ENCODE data around the gene ZFPM1.

Gene ZFPM1

DNA sequence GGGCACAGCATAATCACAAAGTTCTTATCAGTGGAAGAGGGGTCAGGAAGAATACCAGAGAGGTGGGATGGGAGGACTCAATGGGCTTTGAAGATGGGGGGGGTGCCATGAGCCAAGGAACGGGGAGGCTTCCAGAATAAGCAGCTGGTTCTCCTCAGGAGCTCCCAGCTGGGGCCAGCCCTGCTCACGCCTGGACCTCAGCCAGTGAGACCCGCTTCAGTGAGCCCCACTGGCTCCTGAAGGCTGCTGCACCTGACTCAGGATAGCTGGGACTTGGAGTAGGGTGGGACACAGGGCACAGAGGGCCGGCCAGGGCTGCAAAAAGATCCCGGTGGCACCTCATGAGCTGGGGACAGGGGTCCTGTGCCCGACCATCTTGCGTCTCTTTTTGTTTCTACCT is 92.7 kb downstream of the ZFPM1 start:
- H3K27ac ChIP-seq: no peak overlapping the region
- TF ChIP-seq, protein P1, sequence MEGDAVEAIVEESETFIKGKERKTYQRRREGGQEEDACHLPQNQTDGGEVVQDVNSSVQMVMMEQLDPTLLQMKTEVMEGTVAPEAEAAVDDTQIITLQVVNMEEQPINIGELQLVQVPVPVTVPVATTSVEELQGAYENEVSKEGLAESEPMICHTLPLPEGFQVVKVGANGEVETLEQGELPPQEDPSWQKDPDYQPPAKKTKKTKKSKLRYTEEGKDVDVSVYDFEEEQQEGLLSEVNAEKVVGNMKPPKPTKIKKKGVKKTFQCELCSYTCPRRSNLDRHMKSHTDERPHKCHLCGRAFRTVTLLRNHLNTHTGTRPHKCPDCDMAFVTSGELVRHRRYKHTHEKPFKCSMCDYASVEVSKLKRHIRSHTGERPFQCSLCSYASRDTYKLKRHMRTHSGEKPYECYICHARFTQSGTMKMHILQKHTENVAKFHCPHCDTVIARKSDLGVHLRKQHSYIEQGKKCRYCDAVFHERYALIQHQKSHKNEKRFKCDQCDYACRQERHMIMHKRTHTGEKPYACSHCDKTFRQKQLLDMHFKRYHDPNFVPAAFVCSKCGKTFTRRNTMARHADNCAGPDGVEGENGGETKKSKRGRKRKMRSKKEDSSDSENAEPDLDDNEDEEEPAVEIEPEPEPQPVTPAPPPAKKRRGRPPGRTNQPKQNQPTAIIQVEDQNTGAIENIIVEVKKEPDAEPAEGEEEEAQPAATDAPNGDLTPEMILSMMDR (IDR thresholded peaks at IDR 0.05): no peak
- TF ChIP-seq ZFX (IDR thresholded peaks at IDR 0.05; ENCODE audit: borderline replicate concordance): no peak

GRCh38 chr16:88548131-88548874 is 95.2 kb downstream of the ZFPM1 start:
- no peak for TF ChIP-seq ZFX (IDR thresholded peaks at IDR 0.05; ENCODE audit: borderline replicate concordance)
- TF ChIP-seq, protein P1 (IDR thresholded peaks at IDR 0.05): no peak
- H3K27ac ChIP-seq: no peak overlapping the region

DNA sequence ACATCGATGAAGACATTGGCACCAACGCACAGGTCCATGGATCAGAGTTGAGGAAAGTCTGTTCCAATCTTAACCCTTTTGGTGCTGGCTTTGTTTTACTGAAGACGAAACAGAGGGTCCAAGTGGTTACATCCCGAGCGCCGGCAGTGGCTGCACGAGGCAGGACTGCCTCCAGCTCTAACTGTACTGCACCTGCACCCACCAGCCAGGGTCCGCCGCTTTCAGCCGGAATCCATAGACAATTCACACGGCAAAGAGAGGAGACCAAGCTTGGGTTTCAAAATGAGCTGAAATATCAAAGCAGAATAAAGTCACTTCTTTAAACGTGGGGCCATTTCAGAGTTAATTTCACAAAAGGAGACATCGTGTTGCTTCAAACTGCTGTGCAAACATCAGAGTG is 95.9 kb downstream of the ZFPM1 start:
- H3K27ac ChIP-seq: no peak overlapping the region
- TF ChIP-seq, protein P1 (IDR thresholded peaks at IDR 0.05): no peak
- TF ChIP-seq ZFX (IDR thresholded peaks at IDR 0.05; ENCODE audit: borderline replicate concordance): no peak

DNA sequence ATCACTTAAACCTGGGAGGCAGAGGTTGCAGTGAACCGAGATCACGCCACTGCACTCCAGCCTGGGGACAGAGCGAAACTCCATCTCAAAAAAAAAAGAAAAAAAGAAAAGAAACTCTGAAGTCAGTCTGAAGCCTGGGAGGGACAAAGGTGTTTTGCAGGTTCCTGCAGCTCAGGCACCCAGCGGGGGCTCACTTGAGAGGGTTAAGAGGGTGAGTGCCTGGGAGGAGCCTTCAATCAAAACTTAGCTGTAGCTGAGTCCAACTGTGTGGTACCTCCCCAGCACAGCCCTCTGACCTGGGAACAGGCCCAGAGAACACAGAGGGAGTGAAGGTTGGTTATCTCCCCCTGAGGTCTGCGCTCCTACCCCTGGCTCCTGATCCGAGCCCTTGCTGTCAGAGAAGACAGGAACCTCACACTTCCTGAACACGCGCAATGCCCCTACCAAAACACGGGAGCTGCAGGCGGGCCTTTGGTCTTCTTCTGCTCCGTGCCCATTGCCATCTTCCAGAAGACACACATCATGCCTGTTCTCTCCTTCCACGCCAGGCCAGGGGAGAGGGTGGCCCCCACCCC is 96.7 kb downstream of the ZFPM1 start:
- no peak overlapping the region for H3K27ac ChIP-seq
- TF ChIP-seq ZFX (IDR thresholded peaks at IDR 0.05; ENCODE audit: borderline replicate concordance): no peak
- TF ChIP-seq, protein P1 (IDR thresholded peaks at IDR 0.05): no peak

DNA sequence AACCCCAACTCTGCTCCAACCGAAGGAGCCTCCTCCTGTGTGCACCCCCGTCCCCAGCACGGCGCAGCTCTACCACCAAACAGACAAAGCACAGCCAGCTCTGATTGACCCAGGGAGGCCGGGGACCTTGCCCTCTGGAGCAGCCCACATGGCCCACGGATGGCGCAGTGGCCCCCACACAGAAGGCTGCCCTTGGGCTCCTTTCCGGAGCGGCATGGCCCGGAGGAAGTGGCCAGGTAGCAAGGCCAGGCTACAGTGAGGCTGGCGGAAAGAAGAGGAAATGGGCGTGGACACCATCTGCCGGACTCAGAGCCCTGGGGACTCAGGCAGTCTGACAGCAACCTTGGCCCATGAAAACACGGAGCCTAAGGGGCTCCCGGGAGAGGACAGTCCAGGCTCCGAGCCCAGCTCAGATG is 97.2 kb downstream of the ZFPM1 start:
- no peak for TF ChIP-seq ZFX (IDR thresholded peaks at IDR 0.05; ENCODE audit: borderline replicate concordance)
- TF ChIP-seq, protein P1 (IDR thresholded peaks at IDR 0.05): no peak

GRCh38 chr16:88552166-88552565 is 99.1 kb downstream of the ZFPM1 start:
- no peak for TF ChIP-seq ZFX (IDR thresholded peaks at IDR 0.05; ENCODE audit: borderline replicate concordance)
- TF ChIP-seq, protein P1 (IDR thresholded peaks at IDR 0.05): no peak

More for the DNA sequence above, 97.2 kb downstream of the ZFPM1 start:
- H3K27ac ChIP-seq: no peak overlapping the region

GRCh38 chr16:88552815-88553214 is 99.7 kb downstream of the ZFPM1 start:
- no peak overlapping the region for H3K27ac ChIP-seq
- no peak for TF ChIP-seq ZFX (IDR thresholded peaks at IDR 0.05; ENCODE audit: borderline replicate concordance)
- TF ChIP-seq, protein P1 (IDR thresholded peaks at IDR 0.05): no peak

More at GRCh38 chr16:88552166-88552565, 99.1 kb downstream of the ZFPM1 start:
- no peak overlapping the region for H3K27ac ChIP-seq

All from 22Rv1 (cell line).